ENCODE data around the gene SUCLG2.

SUCLG2 gene, protein sequence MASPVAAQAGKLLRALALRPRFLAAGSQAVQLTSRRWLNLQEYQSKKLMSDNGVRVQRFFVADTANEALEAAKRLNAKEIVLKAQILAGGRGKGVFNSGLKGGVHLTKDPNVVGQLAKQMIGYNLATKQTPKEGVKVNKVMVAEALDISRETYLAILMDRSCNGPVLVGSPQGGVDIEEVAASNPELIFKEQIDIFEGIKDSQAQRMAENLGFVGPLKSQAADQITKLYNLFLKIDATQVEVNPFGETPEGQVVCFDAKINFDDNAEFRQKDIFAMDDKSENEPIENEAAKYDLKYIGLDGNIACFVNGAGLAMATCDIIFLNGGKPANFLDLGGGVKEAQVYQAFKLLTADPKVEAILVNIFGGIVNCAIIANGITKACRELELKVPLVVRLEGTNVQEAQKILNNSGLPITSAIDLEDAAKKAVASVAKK

DNA sequence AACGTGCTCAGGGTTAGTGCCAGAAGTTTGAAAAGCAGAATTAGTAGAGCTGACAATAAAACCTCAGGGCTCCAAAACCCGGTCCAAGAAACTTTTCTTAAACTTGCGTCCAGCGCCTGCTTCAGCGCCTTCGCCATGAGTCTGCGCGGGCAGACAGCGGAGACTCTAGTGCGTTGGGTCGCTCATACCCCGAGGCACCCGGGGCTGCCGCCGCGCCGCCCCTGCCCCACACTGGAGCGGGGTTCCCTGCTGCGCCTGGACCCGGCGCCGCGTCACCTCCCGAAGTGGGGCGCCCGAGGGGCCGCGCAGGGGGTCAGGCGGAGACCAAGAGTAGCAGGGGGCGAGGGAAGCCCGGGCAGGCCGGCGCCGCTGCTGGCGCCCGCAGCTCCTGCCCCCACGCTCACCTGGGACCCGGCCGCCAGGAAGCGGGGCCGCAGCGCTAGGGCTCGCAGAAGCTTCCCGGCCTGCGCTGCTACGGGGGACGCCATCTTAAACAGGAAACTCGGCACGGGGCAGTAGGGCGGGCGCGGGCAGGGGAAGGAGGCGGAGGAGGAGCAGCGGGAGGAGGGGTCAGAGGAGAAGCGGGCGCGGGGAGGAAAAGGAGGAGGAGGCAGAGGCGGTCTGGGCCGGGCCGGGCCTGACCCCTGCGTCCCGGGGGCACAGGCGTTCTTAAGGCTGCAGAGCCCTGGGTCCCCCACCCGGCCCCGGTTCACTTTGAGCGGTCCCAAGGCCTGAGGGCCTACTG is at the start of gene SUCLG2:
TSS of gene SUCLG2 (minus strand) at position 514 of the 745 bp plus-strand sequence. CDS start at position 488, 26 bp downstream.
- peak; percentile 59 for DNase-seq (ENCODE audit: low spot score)

DNA sequence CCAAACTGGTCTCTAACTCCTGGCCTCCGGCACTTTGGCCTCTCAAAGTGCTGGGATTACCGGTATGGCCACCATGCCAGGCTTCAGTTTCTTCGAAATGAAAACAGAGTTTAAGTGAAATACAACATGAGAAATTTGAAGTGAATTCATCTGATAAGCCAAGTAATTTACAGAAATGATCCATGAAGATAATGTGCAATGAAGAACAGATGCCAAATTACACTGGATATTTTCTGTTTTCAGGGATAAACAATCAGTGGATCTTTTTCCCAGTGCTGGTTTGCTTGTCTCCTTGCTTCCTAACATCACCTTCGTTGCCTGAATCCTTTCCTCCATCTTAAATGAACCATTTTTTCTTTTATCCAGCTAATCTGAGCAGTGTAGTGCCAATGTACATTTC is 46.2 kb upstream of the SUCLG2 start:
- DNase-seq (ENCODE audit: low spot score): no peak

DNA sequence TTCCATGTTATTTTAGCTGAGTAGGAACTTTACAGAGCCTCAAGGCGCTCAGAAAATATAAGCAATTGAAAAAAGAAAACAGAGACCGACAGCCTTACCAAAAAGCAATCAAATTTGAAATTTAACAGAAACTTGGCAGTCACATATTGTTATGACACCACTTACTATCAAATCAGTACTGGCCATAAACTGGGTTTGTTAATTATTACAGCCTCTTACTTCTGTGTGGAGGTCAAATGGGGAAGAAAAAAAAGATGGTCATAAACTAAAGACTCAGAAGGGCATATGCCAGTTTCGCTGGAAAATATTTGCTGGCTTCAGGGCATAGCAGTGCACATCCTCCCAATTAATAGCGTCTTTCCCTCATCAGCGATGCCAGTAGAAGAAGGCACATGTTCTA is 45.5 kb upstream of the SUCLG2 start:
- DNase-seq (ENCODE audit: low spot score): no peak

GRCh38 chr3:67692621-67693020 is 38.2 kb upstream of the SUCLG2 start:
- DNase-seq (ENCODE audit: low spot score): no peak

- no peak for DNase-seq (ENCODE audit: low spot score)
Measured at GRCh38 chr3:67691926-67692325, 37.5 kb upstream of the SUCLG2 start.

DNA sequence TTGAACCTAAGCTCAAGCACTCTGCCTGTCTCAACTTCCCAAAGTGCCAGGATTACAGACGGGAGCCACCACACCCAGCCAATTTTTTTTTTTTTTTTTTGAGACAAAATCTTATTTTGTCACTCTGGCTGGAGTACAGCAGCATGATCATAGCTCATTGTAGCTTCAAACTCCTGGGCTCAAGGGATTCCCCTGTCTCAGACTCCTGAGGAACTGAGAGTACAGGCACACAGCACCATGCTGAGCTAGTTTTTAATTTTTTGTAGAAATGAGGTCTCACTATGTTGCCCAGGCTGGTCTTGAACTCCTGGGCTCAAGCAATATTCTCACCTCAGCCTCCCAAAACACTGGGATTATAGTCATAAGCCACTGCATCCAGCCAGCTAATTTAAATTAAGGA is 36.8 kb upstream of the SUCLG2 start:
- DNase-seq (ENCODE audit: low spot score): no peak

GRCh38 chr3:67689806-67690205 is 35.4 kb upstream of the SUCLG2 start:
- DNase-seq (ENCODE audit: low spot score): peak; percentile 80

- no peak for DNase-seq (ENCODE audit: low spot score)
Measured at GRCh38 chr3:67688231-67688630, 33.8 kb upstream of the SUCLG2 start.

DNA sequence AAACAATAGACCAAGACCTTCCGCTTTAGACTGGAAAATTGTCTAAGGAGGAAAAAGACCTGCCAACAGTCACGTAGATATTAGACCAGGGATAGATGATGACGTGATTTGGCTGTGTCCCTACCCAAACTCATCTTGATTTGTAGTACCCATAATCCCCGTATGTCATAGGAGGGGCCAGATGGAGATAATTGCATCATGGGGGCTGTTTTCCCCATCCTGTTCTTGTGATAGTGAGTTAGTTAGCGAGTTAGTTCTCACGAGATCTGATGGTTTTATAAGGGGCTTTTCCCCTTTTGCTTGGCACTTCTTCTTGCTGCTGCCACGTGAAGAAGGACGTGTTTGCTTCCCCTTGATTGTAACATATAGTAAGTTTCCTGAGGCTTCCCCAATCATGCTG is 31.7 kb upstream of the SUCLG2 start:
- no peak for DNase-seq (ENCODE audit: low spot score)

- no peak for DNase-seq (ENCODE audit: low spot score)
Measured at GRCh38 chr3:67685499-67685898, 31.1 kb upstream of the SUCLG2 start.

GRCh38 chr3:67684211-67684610 is 29.8 kb upstream of the SUCLG2 start:
- no peak for DNase-seq (ENCODE audit: low spot score)

- DNase-seq (ENCODE audit: low spot score): no peak
Measured at GRCh38 chr3:67683522-67683921, 29.1 kb upstream of the SUCLG2 start.

GRCh38 chr3:67678665-67679064 is 24.3 kb upstream of the SUCLG2 start:
- DNase-seq (ENCODE audit: low spot score): no peak

GRCh38 chr3:67674055-67674454 is 19.6 kb upstream of the SUCLG2 start:
- DNase-seq (ENCODE audit: low spot score): no peak

DNA sequence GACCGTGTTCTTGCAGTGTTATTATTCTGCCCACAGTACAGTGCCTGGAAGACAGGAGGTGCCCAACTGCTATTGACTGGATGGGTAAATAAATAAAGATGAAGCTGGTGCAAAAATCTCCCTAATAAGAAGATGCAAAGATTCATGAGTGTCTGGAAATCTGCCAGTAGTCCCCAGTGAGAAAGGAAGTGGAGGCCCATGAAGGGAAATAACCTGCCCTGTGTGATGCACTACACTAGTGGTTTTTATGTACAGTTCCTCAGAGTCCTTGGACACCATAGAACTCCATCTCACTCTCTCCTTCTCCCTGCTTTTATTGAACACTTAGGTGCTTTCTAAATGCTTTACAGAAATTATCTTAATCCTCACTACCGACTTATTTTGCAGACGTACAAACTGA is 8.3 kb upstream of the SUCLG2 start:
- no peak for DNase-seq (ENCODE audit: low spot score)

- no peak for DNase-seq (ENCODE audit: low spot score)
Measured at GRCh38 chr3:67661089-67661488, 6.7 kb upstream of the SUCLG2 start.

DNA sequence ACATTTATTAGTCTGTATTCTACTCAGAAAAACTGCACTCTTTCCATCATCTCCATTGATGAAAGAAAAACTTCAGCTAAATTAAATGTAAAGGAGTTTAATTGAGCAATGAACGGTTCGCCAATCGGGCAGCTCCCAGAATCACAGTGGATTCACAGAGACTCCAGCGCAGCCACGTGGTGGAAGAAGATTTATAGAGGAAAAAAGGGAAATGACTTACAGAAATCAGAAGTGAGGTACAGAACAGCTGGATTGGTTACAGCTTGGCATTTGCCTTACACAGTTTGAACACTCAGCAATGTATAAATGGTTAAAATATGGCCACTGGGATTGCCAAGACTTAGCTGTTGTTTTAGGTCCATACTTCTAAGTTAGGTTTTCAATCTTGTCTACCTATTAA is 2.8 kb upstream of the SUCLG2 start:
- DNase-seq (ENCODE audit: low spot score): no peak

GRCh38 chr3:67656614-67657013 is 2.2 kb upstream of the SUCLG2 start:
- DNase-seq (ENCODE audit: low spot score): no peak

GRCh38 chr3:67655364-67656121 is 1.1 kb upstream of the SUCLG2 start:
- DNase-seq (ENCODE audit: low spot score): no peak

DNA sequence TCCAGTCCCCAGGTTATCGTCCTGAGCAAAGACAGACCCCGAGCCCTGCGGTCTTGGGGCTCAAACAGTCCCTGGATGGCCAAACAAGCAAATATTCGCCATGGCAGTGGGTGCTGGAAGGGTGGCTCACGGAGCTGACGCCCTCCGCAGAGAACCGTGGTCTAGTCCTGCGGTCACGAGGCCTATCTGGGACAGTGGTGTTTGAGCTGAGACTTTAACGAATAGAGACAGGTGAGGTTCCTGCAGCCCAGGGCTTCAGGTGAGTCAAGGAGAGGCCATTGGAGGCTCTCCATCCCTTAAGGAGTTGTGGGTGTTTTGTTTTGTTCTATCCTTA is 399 bp upstream of the SUCLG2 start:
- no peak for DNase-seq (ENCODE audit: low spot score)

DNA sequence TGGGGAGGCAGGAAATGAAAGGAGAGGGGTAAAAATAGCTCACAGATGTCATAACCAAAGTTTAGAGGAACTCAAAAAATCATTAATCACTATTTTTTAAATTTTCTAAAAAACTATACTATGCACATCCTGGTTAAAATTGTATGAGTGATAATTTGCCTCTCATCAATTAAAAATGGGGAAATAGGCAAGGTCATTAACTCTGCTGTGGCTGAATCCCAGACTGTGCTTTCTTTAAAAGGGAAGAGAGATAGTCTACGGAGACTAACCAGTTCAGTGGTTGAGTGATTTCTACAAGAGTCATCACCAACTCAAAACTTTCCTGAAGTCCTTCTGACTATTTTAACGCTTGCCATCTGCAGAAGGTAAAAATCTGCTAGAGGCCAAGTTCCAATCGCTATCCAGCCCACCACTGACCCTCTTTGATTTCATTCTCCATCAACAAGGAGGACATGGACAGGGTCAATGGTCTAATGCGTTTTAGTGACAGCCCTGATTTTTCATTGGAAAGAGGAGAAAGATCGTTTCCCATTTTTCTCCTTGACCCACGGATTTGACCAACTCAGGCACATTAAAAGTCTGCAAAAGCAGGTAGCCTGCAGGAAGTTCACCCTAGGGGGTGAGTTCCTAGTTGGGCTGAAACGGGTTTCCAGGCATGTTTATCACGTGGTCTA is 850 bp downstream of the SUCLG2 start:
- no peak for DNase-seq (ENCODE audit: low spot score)

DNA sequence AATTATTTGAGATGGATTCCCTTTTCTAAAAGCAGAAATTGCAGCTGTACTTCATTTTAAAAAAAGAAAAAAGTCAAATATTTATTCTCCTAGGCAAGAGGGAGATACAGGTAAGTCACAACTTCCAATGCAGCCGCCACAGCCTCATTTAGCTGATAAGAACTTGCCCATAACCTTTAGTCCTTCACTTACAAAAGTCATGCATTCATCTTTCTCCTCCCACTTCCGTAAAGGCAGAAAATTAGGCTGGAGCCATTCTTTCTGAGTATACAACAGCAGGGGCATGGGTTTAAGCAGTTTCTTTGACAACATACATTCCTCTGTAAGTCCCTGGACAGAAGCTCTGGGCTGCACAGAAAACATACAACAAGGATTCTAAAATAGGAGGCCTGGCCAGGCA is 4.3 kb downstream of the SUCLG2 start:
- DNase-seq (ENCODE audit: low spot score): no peak

Data from COLO829 (cell line).